Measurements from ENCODE around the gene DDOST. TPM values are rescaled to one million over a fixed set of nuclear protein-coding genes. Genes with fewer than 3 reads are reported as not detected.

DDOST gene
- total RNA-seq, 4 donors from 2014 or later: 83.4 to 116 (median 110) TPM

- no peaks in the 10 kb centered on the region for H3K4me1 ChIP-seq
- H3K27me3 ChIP-seq: peaks cover 7% of the 10 kb centered on the region
- no peak for ATAC-seq
- no peaks in the 10 kb centered on the region for H3K36me3 ChIP-seq
- no peak overlapping the region for H3K27ac ChIP-seq
- no peak for TF ChIP-seq CTCF (IDR thresholded peaks at IDR 0.05)
- TF ChIP-seq EP300 (IDR thresholded peaks at IDR 0.05): no peak
- TF ChIP-seq POLR2AphosphoS5 (IDR thresholded peaks at IDR 0.05): no peak
- no peak for TF ChIP-seq POLR2A (IDR thresholded peaks at IDR 0.05)
- 77 to 80% methylated on average over 7 of the region's 9 CpGs for WGBS, 2 donors (ENCODE audit: low coverage in 1 of 2)
- no peak overlapping the region for H3K4me3 ChIP-seq
- no peaks in the 10 kb centered on the region for H3K9me3 ChIP-seq
Measured at GRCh38 chr1:20603504-20604464, 57.4 kb downstream of the DDOST start.

GRCh38 chr1:20602851-20603450 lies 58.2 kb downstream of the DDOST start:
- no peaks in the 10 kb centered on the region for H3K36me3 ChIP-seq
- WGBS, 2 donors (ENCODE audit: low coverage in 1 of 2): 97 to 100% methylated on average over 1 to 3 of the region's 4 CpGs
- no peaks in the 10 kb centered on the region for H3K9me3 ChIP-seq
- no peak for ATAC-seq
- no peak overlapping the region for H3K4me3 ChIP-seq
- no peak for TF ChIP-seq CTCF (IDR thresholded peaks at IDR 0.05)
- TF ChIP-seq EP300 (IDR thresholded peaks at IDR 0.05): no peak
- no peak for TF ChIP-seq POLR2A (IDR thresholded peaks at IDR 0.05)
- TF ChIP-seq POLR2AphosphoS5 (IDR thresholded peaks at IDR 0.05): no peak
- H3K4me1 ChIP-seq: no peaks in the 10 kb centered on the region
- H3K27ac ChIP-seq: no peak overlapping the region
- peaks cover 7% of the 10 kb centered on the region for H3K27me3 ChIP-seq

Other genes starting within 250 kb of the DDOST start
- 10 to 100 TPM; 18.2 to 29.6 (median 26.2) TPM for gene CAMK2N1, start 175.2 kb downstream of the DDOST start, total RNA-seq
- gene MUL1, start 153.2 kb downstream of the DDOST start, total RNA-seq: 10 to 100 TPM; 26.5 to 52.0 (median 43.8) TPM
- gene FAM43B, start 108.8 kb downstream of the DDOST start, total RNA-seq: 1 to 10 TPM in 2 of 4 donors, under 1 TPM in 2; 0.62 to 1.3 (median 1.1) TPM
- gene CDA, start 72.3 kb downstream of the DDOST start, total RNA-seq: 1 to 10 TPM in 2 of 4 donors, under 1 TPM in 1, not detected in 1; 0.96 to 4.3 (median 3.1) TPM
- gene PINK1, start 27.9 kb downstream of the DDOST start, total RNA-seq: 100 to 1,000 TPM; 148 to 269 (median 203) TPM
- 10 to 100 TPM in 2 of 4 donors, 1 to 10 TPM in 1, under 1 TPM in 1; 0.47 to 11.8 (median 7.5) TPM for gene KIF17, start 56.6 kb upstream of the DDOST start, total RNA-seq
- 1 to 10 TPM in 2 of 4 donors, under 1 TPM in 2; 0.47 to 6.9 (median 1.1) TPM for gene SH2D5, start 71.3 kb upstream of the DDOST start, total RNA-seq
- gene HP1BP3, start 125.9 kb upstream of the DDOST start, total RNA-seq: 100 to 1,000 TPM; 221 to 322 (median 237) TPM

Measured in gastroesophageal sphincter (tissue), 4 donors.